Measurements from ENCODE around the gene CYB5R2. TPM values are rescaled to one million over a fixed set of nuclear protein-coding genes. Genes with fewer than 3 reads are reported as not detected.

CYB5R2 gene
- total RNA-seq, 1 donor from 2014 or later: 2.6 TPM

GRCh38 chr11:7636350-7636749 is 37.0 kb downstream of the CYB5R2 start:
- TF ChIP-seq CTCF (IDR thresholded peaks at IDR 0.05; ENCODE audit: partially characterized antibody, unreplicated experiment): no peak
- Mint-ChIP-seq H3K27me3 (ENCODE audit: unreplicated experiment) (peaks cover 1% of the 10 kb centered on the region), H3K9me3 (ENCODE audit: unreplicated experiment) (no peaks in the 10 kb centered on the region), H3K27ac (ENCODE audit: unreplicated experiment) (no peak overlapping the region), H3K4me1 (ENCODE audit: low read depth, unreplicated experiment) (no peaks in the 10 kb centered on the region), H3K4me3 (ENCODE audit: unreplicated experiment) (no peak overlapping the region), H3K36me3 (ENCODE audit: unreplicated experiment) (no peaks in the 10 kb centered on the region)
- DNase-seq: no peak

- H3K9me3 Mint-ChIP-seq (ENCODE audit: unreplicated experiment): no peaks in the 10 kb centered on the region
- no peak for DNase-seq
- no peak for TF ChIP-seq CTCF (IDR thresholded peaks at IDR 0.05; ENCODE audit: partially characterized antibody, unreplicated experiment)
- H3K27me3 Mint-ChIP-seq (ENCODE audit: unreplicated experiment): peaks cover 1% of the 10 kb centered on the region
- no peak overlapping the region for H3K4me3 Mint-ChIP-seq (ENCODE audit: unreplicated experiment)
- H3K27ac Mint-ChIP-seq (ENCODE audit: unreplicated experiment): no peak overlapping the region
- H3K4me1 Mint-ChIP-seq (ENCODE audit: low read depth, unreplicated experiment): no peaks in the 10 kb centered on the region
- H3K36me3 Mint-ChIP-seq (ENCODE audit: unreplicated experiment): no peaks in the 10 kb centered on the region
Measured at GRCh38 chr11:7635708-7636107, 37.6 kb downstream of the CYB5R2 start.

- Mint-ChIP-seq H3K4me3 (ENCODE audit: unreplicated experiment) (no peak overlapping the region), H3K4me1 (ENCODE audit: low read depth, unreplicated experiment) (no peaks in the 10 kb centered on the region), H3K9me3 (ENCODE audit: unreplicated experiment) (no peaks in the 10 kb centered on the region), H3K27ac (ENCODE audit: unreplicated experiment) (no peak overlapping the region), H3K36me3 (ENCODE audit: unreplicated experiment) (no peaks in the 10 kb centered on the region), H3K27me3 (ENCODE audit: unreplicated experiment) (peaks cover 1% of the 10 kb centered on the region)
- TF ChIP-seq CTCF (IDR thresholded peaks at IDR 0.05; ENCODE audit: partially characterized antibody, unreplicated experiment): no peak
- no peak for DNase-seq
Measured at GRCh38 chr11:7635137-7635536, 38.2 kb downstream of the CYB5R2 start.

- no peak overlapping the region for H3K4me3 Mint-ChIP-seq (ENCODE audit: unreplicated experiment)
- H3K27ac Mint-ChIP-seq (ENCODE audit: unreplicated experiment): no peak overlapping the region
- DNase-seq: no peak
- no peaks in the 10 kb centered on the region for H3K27me3 Mint-ChIP-seq (ENCODE audit: unreplicated experiment)
- no peaks in the 10 kb centered on the region for H3K9me3 Mint-ChIP-seq (ENCODE audit: unreplicated experiment)
- no peak for TF ChIP-seq CTCF (IDR thresholded peaks at IDR 0.05; ENCODE audit: partially characterized antibody, unreplicated experiment)
- no peaks in the 10 kb centered on the region for H3K4me1 Mint-ChIP-seq (ENCODE audit: low read depth, unreplicated experiment)
- H3K36me3 Mint-ChIP-seq (ENCODE audit: unreplicated experiment): no peaks in the 10 kb centered on the region
Measured at GRCh38 chr11:7632211-7632610, 41.1 kb downstream of the CYB5R2 start.

GRCh38 chr11:7630002-7630401 is 43.3 kb downstream of the CYB5R2 start:
- DNase-seq: no peak
- H3K4me3 Mint-ChIP-seq (ENCODE audit: unreplicated experiment): no peak overlapping the region
- H3K27ac Mint-ChIP-seq (ENCODE audit: unreplicated experiment): no peak overlapping the region
- no peaks in the 10 kb centered on the region for H3K9me3 Mint-ChIP-seq (ENCODE audit: unreplicated experiment)
- TF ChIP-seq CTCF (IDR thresholded peaks at IDR 0.05; ENCODE audit: partially characterized antibody, unreplicated experiment): no peak
- no peaks in the 10 kb centered on the region for H3K4me1 Mint-ChIP-seq (ENCODE audit: low read depth, unreplicated experiment)
- H3K27me3 Mint-ChIP-seq (ENCODE audit: unreplicated experiment): peaks cover 4% of the 10 kb centered on the region
- no peaks in the 10 kb centered on the region for H3K36me3 Mint-ChIP-seq (ENCODE audit: unreplicated experiment)

All from glutamatergic neuron (in vitro differentiated cells).